Common myeloid progenitor, CD34-positive (primary cell): ENCODE results near the gene ZNF212.
"Not testable (repeated sequence)": the region's sequence is repeated elsewhere in the genome, so short reads cannot be mapped to it uniquely, and the experiment has no call there.

Experiments
- CTCF ChIA-PET: fragments of 350-600 bp; sonication (Branson Sonifier 250); formaldehyde crosslinking; loops from one replicate; lab custom pipeline; 2021; ENCODE audit warnings: antibody characterized with exemption; lab: Charles Lee
- POLR2A ChIA-PET: fragments of 350-600 bp; sonication (Branson Sonifier 250); formaldehyde crosslinking; loops from one replicate; lab custom pipeline; 2021; ENCODE audit warnings: antibody characterized with exemption; lab: Charles Lee
- DNase-seq, 3 donors: peaks; one replicate each; pipeline versions ENCODE4 v3.0.0 to v3.0.0-alpha.2; 2013
- H3K27ac ChIP-seq, 2 experiments: 1 replicate in 1 of 2; 2 replicates in 1 of 2; pipeline ENCODE4 v1.7.0; 2013; ENCODE audit warnings: inconsistent platforms in 2 of 2, low read length in 2 of 2, mild to moderate bottlenecking in 2 of 2, low read depth in 1 of 2, moderate library complexity in 1 of 2; ENCODE audit not compliant: severe bottlenecking in 2 of 2, insufficient read depth in 1 of 2, poor library complexity in 1 of 2
- H3K27me3 ChIP-seq, 5 experiments: replicated peaks in 2 of 5; 1 replicate in 3 of 5; 2 replicates in 2 of 5; pipeline versions ENCODE4 v1.6.1 to v1.7.0; 2013; ENCODE audit warnings: low read length in 4 of 5, mild to moderate bottlenecking in 2 of 5, moderate library complexity in 2 of 5, inconsistent platforms in 1 of 5; ENCODE audit not compliant: insufficient read depth in 5 of 5, control insufficient read depth in 4 of 5
- H3K36me3 ChIP-seq, 4 experiments: 1 replicate in 2 of 4; 2 replicates in 2 of 4; pipeline versions ENCODE4 v1.6.1 to v1.7.0; 2013; ENCODE audit warnings: low read length in 3 of 4, control low read depth in 1 of 4, mild to moderate bottlenecking in 1 of 4; ENCODE audit not compliant: control insufficient read depth in 4 of 4, insufficient read depth in 4 of 4
- H3K4me1 ChIP-seq, 4 experiments: 1 replicate in 3 of 4; 2 replicates in 1 of 4; pipeline versions ENCODE4 v1.6.1 to v1.7.1; 2013; ENCODE audit warnings: low read length in 3 of 4, mild to moderate bottlenecking in 3 of 4, control low read depth in 1 of 4, inconsistent platforms in 1 of 4, moderate library complexity in 1 of 4; ENCODE audit not compliant: control insufficient read depth in 4 of 4, insufficient read depth in 4 of 4; ENCODE audit errors: control extremely low read depth in 1 of 4
- H3K4me3 ChIP-seq, 7 experiments: 1 replicate in 4 of 7; 2 replicates in 3 of 7; pipeline versions ENCODE4 v1.5.1 to v1.7.0; 2013; ENCODE audit warnings: mild to moderate bottlenecking in 7 of 7, low read length in 6 of 7, moderate library complexity in 6 of 7, inconsistent platforms in 2 of 7, low read depth in 2 of 7, control low read depth in 1 of 7; ENCODE audit not compliant: insufficient read depth in 4 of 7, control insufficient read depth in 1 of 7; ENCODE audit errors: extremely low read depth in 1 of 7
- H3K9me3 ChIP-seq, 5 experiments: 1 replicate in 4 of 5; 2 replicates in 1 of 5; pipeline versions ENCODE4 v1.6.1 to v1.7.1; 2013; ENCODE audit warnings: low read length in 4 of 5, mild to moderate bottlenecking in 2 of 5, inconsistent platforms in 1 of 5, low read depth in 1 of 5, moderate library complexity in 1 of 5; ENCODE audit not compliant: control insufficient read depth in 4 of 5, insufficient read depth in 2 of 5; ENCODE audit errors: control extremely low read depth in 1 of 5
- WGBS: methylation state at CpG from one replicate; pipeline ENCODE4 v1.1.5; 2013; ENCODE audit not compliant: insufficient coverage; 5-methylcytosine and 5-hydroxymethylcytosine counted together

ZNF212 gene

GRCh38 chr7:149257146-149257545 is 17.7 kb downstream of the ZNF212 start:
- CTCF ChIA-PET, result interaction anchor here (0.8 kb wide), 1 partner anchor 16 kb away, joined by 3 read pairs; no protein-coding TSS in a partner anchor
- 95% methylated on average over 2 of the region's 2 CpGs for WGBS
- no peak for DNase-seq
- H3K4me3 ChIP-seq, result no peak overlapping the region
- peaks cover 0 to 9% (median 6%) of the 10 kb centered on the region in 4 experiments for H3K4me1 ChIP-seq
- no peaks in the 10 kb centered on the region for H3K9me3 ChIP-seq
- no peak overlapping the region for H3K27ac ChIP-seq
- peaks cover 18 to 39% (median 33%) of the 10 kb centered on the region in 4 experiments for H3K36me3 ChIP-seq
- H3K27me3 ChIP-seq, result no peaks in the 10 kb centered on the region
- POLR2A ChIA-PET, result no interaction called here

GRCh38 chr7:149261316-149261828 is 21.9 kb downstream of the ZNF212 start:
- peak overlapping the region in 1 of 2 experiments; percentile 64 for H3K27ac ChIP-seq
- WGBS, result 4% methylated on average over 13 of the region's 16 CpGs
- CTCF ChIA-PET, result interaction anchor here (1.0 to 2.4 kb wide), 9 partner anchors 9 to 161 kb away, joined by 3 to 13 read pairs (median 4); partner anchors contain the start of gene ZNF398
- no peaks in the 10 kb centered on the region for H3K27me3 ChIP-seq
- peaks cover 0 to 18% (median 14%) of the 10 kb centered on the region in 4 experiments for H3K36me3 ChIP-seq
- no peaks in the 10 kb centered on the region for H3K9me3 ChIP-seq
- H3K4me3 ChIP-seq, result peak overlapping the region; percentile 31 to 80 (median 57)
- POLR2A ChIA-PET, result interaction anchor here (0.7 to 1.0 kb wide), 2 partner anchors 22 to 1220 kb away, joined by 3 to 5 read pairs; partner anchors contain the start of gene ZNF212
- peaks cover 0 to 16% (median 13%) of the 10 kb centered on the region in 4 experiments for H3K4me1 ChIP-seq
- peak in 2 of 3 donors; percentile 45 to 60 for DNase-seq

GRCh38 chr7:149261829-149262617 is 22.6 kb downstream of the ZNF212 start, which contains the start of gene ZNF783:
TSS of gene ZNF783 (plus strand) at chr7:149262196. CDS start at chr7:149262334, 138 bp downstream.
- Histone ChIP-seq H3K27ac (peak within 1 kb of the TSS in 1 of 2 experiments; percentile 64), H3K27me3 (no peaks in the 10 kb centered on the region), H3K9me3 (no peaks in the 10 kb centered on the region), H3K4me1 (peaks cover 0 to 16% (median 13%) of the 10 kb centered on the region in 4 experiments), H3K36me3 (peaks cover 0 to 19% (median 18%) of the 10 kb centered on the region in 4 experiments), H3K4me3 (peak within 1 kb of the TSS; percentile 31 to 80 (median 57))
- ChIA-PET CTCF (interaction anchor here (0.6 to 2.4 kb wide), 13 partner anchors 10 to 378 kb away, joined by 3 to 13 read pairs (median 4); partner anchors contain the start of gene ZNF398), POLR2A (interaction anchor here (1.0 kb wide), 1 partner anchor 22 kb away, joined by 3 read pairs; the partner anchor contains the start of gene ZNF212)
- under 1% methylated on average over 96 of the region's 115 CpGs for WGBS
- peak; percentile 93 to 96 (median 95) for DNase-seq

GRCh38 chr7:149266451-149266850 is 27.0 kb downstream of the ZNF212 start:
- no peak for DNase-seq
- ChIA-PET CTCF (interaction anchor here (0.9 kb wide), 1 partner anchor 9 kb away, joined by 3 read pairs; no protein-coding TSS in a partner anchor), POLR2A (no interaction called here)
- WGBS, result 99% methylated on average over 16 of the region's 21 CpGs
- Histone ChIP-seq H3K27ac (no peak overlapping the region), H3K4me3 (no peak overlapping the region), H3K9me3 (no peaks in the 10 kb centered on the region), H3K4me1 (peaks cover 0 to 12% (median 10%) of the 10 kb centered on the region in 4 experiments), H3K27me3 (no peaks in the 10 kb centered on the region), H3K36me3 (peaks cover 11 to 49% (median 27%) of the 10 kb centered on the region in 4 experiments)

- Histone ChIP-seq H3K9me3 (no peaks in the 10 kb centered on the region), H3K27me3 (no peaks in the 10 kb centered on the region), H3K4me3 (no peak overlapping the region), H3K36me3 (peaks cover 11 to 58% (median 27%) of the 10 kb centered on the region in 4 experiments), H3K4me1 (peaks cover 0 to 1% (median under 1%) of the 10 kb centered on the region in 4 experiments), H3K27ac (no peak overlapping the region)
- ChIA-PET POLR2A (no interaction called here), CTCF (no interaction called here)
- WGBS, result 100% methylated on average over 2 of the region's 8 CpGs
- DNase-seq, result no peak
Measured at GRCh38 chr7:149267733-149268132, 28.3 kb downstream of the ZNF212 start.

GRCh38 chr7:149274424-149274823 is 35.0 kb downstream of the ZNF212 start:
- H3K4me3 ChIP-seq, DNase-seq, H3K27me3 ChIP-seq, H3K4me1 ChIP-seq, POLR2A ChIA-PET, H3K9me3 ChIP-seq, H3K27ac ChIP-seq: not testable (repeated sequence)
- 100% methylated on average over 5 of the region's 8 CpGs for WGBS
- peaks cover 18 to 67% (median 31%) of the 10 kb centered on the region in 4 experiments for H3K36me3 ChIP-seq
- CTCF ChIA-PET, result interaction anchor here (0.7 kb wide), 1 partner anchor 10 kb away, joined by 3 read pairs; no protein-coding TSS in a partner anchor
